Endothelial cell of umbilical vein (primary cell): ENCODE results near the gene CGB3.

Experiments
- CTCF ChIP-seq, 2 donors: IDR thresholded peaks; 1 replicate in 1 of 2; 2 replicates in 1 of 2; pipeline ENCODE4 v1.5.1; 2011; ENCODE audit warnings: low read length in 2 of 2, mild to moderate bottlenecking in 2 of 2, moderate library complexity in 2 of 2, control low read depth in 1 of 2, inconsistent platforms in 1 of 2, low read depth in 1 of 2; ENCODE audit not compliant: insufficient read depth in 1 of 2; ENCODE audit errors: extremely low read depth in 1 of 2
- FOS ChIP-seq: IDR thresholded peaks from 2 replicates; pipeline ENCODE4 v1.6.1; 2011; ENCODE audit warnings: mild to moderate bottlenecking, low read length, moderate library complexity, borderline replicate concordance; ENCODE audit not compliant: insufficient read depth
- JUN ChIP-seq: IDR thresholded peaks from 2 replicates; pipeline ENCODE4 v1.6.1; 2011; ENCODE audit warnings: borderline replicate concordance, low read depth; ENCODE audit not compliant: insufficient read length, insufficient read depth
- POLR2A ChIP-seq: IDR thresholded peaks from 2 replicates; pipeline ENCODE4 v1.6.1; 2012; ENCODE audit warnings: low read depth, mild to moderate bottlenecking, control low read depth, low read length
- POLR2AphosphoS5 ChIP-seq: IDR thresholded peaks from 2 replicates; pipeline ENCODE4 v1.6.1; 2012; ENCODE audit warnings: low read depth, mild to moderate bottlenecking, control low read depth, low read length, moderate library complexity; ENCODE audit not compliant: insufficient read depth

- no peak for TF ChIP-seq CTCF (IDR thresholded peaks at IDR 0.05; ENCODE audit: extremely low read depth in 1 of 2, insufficient read depth in 1 of 2, low read depth in 1 of 2, low read length in 2 of 2)
- TF ChIP-seq JUN = no peak
- TF ChIP-seq POLR2AphosphoS5 = no peak
- no peak for TF ChIP-seq POLR2A
- no peak for TF ChIP-seq FOS
These were observed 14.3 kb downstream of the CGB3 start for GRCh38 chr19:49009828-49010227.
